Liver (tissue), 9 donors: ENCODE results near the gene OSTN. TPM values are rescaled to one million over a fixed set of nuclear protein-coding genes. Genes with fewer than 3 reads are reported as not detected.

Source experiments
- DNase-seq: peaks from one replicate; pipeline ENCODE4 v3.0.0-alpha.2; 2017; ENCODE audit warnings: low spot score
- H3K27ac ChIP-seq, 2 donors: one replicate each; pipeline ENCODE4 v1.7.0; 2013; ENCODE audit warnings: inconsistent platforms in 2 of 2, low read length in 2 of 2, control low read depth in 1 of 2, low read depth in 1 of 2, mild to moderate bottlenecking in 1 of 2
- H3K27me3 ChIP-seq, 4 donors: one replicate each; pipeline versions ENCODE4 v1.6.1 to v1.7.0; 2013; ENCODE audit warnings: low read length in 3 of 4, inconsistent platforms in 1 of 4, mild to moderate bottlenecking in 1 of 4, moderate library complexity in 1 of 4; ENCODE audit not compliant: control insufficient read depth in 4 of 4, insufficient read depth in 4 of 4
- H3K36me3 ChIP-seq, 4 donors: one replicate each; pipeline versions ENCODE4 v1.6.1 to v1.7.0; 2013; ENCODE audit warnings: low read length in 3 of 4, mild to moderate bottlenecking in 3 of 4, low read depth in 1 of 4, moderate library complexity in 1 of 4; ENCODE audit not compliant: control insufficient read depth in 4 of 4, insufficient read depth in 3 of 4
- H3K4me1 ChIP-seq, 4 donors: one replicate each; pipeline versions ENCODE4 v1.6.1 to v1.7.0; 2013; ENCODE audit warnings: low read length in 3 of 4, mild to moderate bottlenecking in 3 of 4, moderate library complexity in 1 of 4; ENCODE audit not compliant: control insufficient read depth in 4 of 4, insufficient read depth in 4 of 4
- H3K4me3 ChIP-seq, 3 donors: one replicate each; pipeline versions ENCODE4 v1.6.1 to v1.7.0; 2013; ENCODE audit warnings: low read length in 3 of 3, control low read depth in 1 of 3, low read depth in 1 of 3, mild to moderate bottlenecking in 1 of 3
- H3K9ac ChIP-seq, 2 donors: one replicate each; pipeline ENCODE4 v1.7.0; 2013; ENCODE audit warnings: low read length in 2 of 2, mild to moderate bottlenecking in 2 of 2, moderate library complexity in 2 of 2, control low read depth in 1 of 2, low read depth in 1 of 2
- H3K9me3 ChIP-seq, 4 donors: one replicate each; pipeline versions ENCODE4 v1.6.1 to v1.7.0; 2013; ENCODE audit warnings: low read length in 3 of 4; ENCODE audit not compliant: control insufficient read depth in 4 of 4
- EGR1 ChIP-seq, 2 donors: IDR thresholded peaks; 2 replicates each; pipeline ENCODE4 v1.6.1; 2016 to 2018; ENCODE audit warnings: antibody characterized with exemption in 2 of 2, low read depth in 2 of 2
- HNF4A ChIP-seq, 2 donors: conservative IDR thresholded peaks; 2 replicates each; pipeline ENCODE4 v1.6.1; 2016; ENCODE audit warnings: antibody characterized with exemption in 2 of 2, mild to moderate bottlenecking in 2 of 2
- HNF4G ChIP-seq: IDR thresholded peaks from 2 replicates; pipeline ENCODE4 v1.6.1; 2016; ENCODE audit warnings: antibody characterized with exemption
- JUND ChIP-seq, 2 donors: IDR thresholded peaks; 2 replicates each; pipeline ENCODE4 v1.6.1; 2016; ENCODE audit warnings: antibody characterized with exemption in 2 of 2
- MAX ChIP-seq: IDR thresholded peaks from 2 replicates; pipeline ENCODE4 v1.6.1; 2016; ENCODE audit warnings: antibody characterized with exemption
- NR2F2 ChIP-seq: IDR thresholded peaks from 2 replicates; pipeline ENCODE4 v1.6.1; 2016; ENCODE audit warnings: antibody characterized with exemption
- RAD21 ChIP-seq, 2 donors: IDR thresholded peaks; 2 replicates each; pipeline ENCODE4 v1.6.1; 2016; ENCODE audit warnings: antibody characterized with exemption in 2 of 2, mild to moderate bottlenecking in 2 of 2
- REST ChIP-seq: IDR thresholded peaks from 2 replicates; pipeline ENCODE4 v1.6.1; 2016; ENCODE audit warnings: antibody characterized with exemption, mild to moderate bottlenecking
- RXRA ChIP-seq, 2 donors: IDR thresholded peaks; 2 replicates each; pipeline ENCODE4 v1.6.1; 2017 to 2018; ENCODE audit warnings: antibody characterized with exemption in 2 of 2, mild to moderate bottlenecking in 1 of 2
- SP1 ChIP-seq: IDR thresholded peaks from 2 replicates; pipeline ENCODE4 v1.6.1; 2018; ENCODE audit warnings: antibody characterized with exemption, mild to moderate bottlenecking
- TAF1 ChIP-seq: conservative IDR thresholded peaks from 2 replicates; pipeline ENCODE4 v1.6.1; 2016; ENCODE audit warnings: antibody characterized with exemption, mild to moderate bottlenecking
- YY1 ChIP-seq: IDR thresholded peaks from 2 replicates; pipeline ENCODE4 v1.6.1; 2016; ENCODE audit warnings: antibody characterized with exemption, mild to moderate bottlenecking
- ZBTB33 ChIP-seq: IDR thresholded peaks from 2 replicates; pipeline ENCODE4 v1.6.1; 2016; ENCODE audit warnings: antibody characterized with exemption
- WGBS: extraction: QIAGEN DNeasy Blood & Tissue Kit; methylation state at CpG from one replicate; pipeline ENCODE4 v1.1.7; 2013; 5-methylcytosine and 5-hydroxymethylcytosine counted together
- polyA plus RNA-seq, 2 donors: library from polyadenylated mRNA; stranded (reverse) in 1 of 2; unstranded in 1 of 2; fragments of 200-250 nt in 1 of 2; fragments of >200 nt in 1 of 2; fragmentation: Nextera tagmentation in 1 of 2; extraction: Ambion mirVana in 1 of 2; gene quantifications; one replicate each; pipeline versions ENCODE4 v1.2.1 to v1.2.3, GENCODE V29; 2013 to 2015
- total RNA-seq, 2 donors: library from RNA; depleted of rRNA; stranded (reverse); fragments of >200 nt; gene quantifications; one replicate each; pipeline ENCODE4 v1.2.3, GENCODE V29; 2014
- TF ChIP-seq, protein P1 (sequence below): IDR thresholded peaks from 2 replicates; pipeline ENCODE4 v1.6.1; 2016; ENCODE audit warnings: antibody characterized with exemption
- donor health status: healthy.
- donor health status: healthy.
- donor health status: healthy.
- donor health status: healthy.
- donor health status: healthy.

The OSTN gene
- total and polyA plus RNA-seq, 4 donors = not detected

DNA sequence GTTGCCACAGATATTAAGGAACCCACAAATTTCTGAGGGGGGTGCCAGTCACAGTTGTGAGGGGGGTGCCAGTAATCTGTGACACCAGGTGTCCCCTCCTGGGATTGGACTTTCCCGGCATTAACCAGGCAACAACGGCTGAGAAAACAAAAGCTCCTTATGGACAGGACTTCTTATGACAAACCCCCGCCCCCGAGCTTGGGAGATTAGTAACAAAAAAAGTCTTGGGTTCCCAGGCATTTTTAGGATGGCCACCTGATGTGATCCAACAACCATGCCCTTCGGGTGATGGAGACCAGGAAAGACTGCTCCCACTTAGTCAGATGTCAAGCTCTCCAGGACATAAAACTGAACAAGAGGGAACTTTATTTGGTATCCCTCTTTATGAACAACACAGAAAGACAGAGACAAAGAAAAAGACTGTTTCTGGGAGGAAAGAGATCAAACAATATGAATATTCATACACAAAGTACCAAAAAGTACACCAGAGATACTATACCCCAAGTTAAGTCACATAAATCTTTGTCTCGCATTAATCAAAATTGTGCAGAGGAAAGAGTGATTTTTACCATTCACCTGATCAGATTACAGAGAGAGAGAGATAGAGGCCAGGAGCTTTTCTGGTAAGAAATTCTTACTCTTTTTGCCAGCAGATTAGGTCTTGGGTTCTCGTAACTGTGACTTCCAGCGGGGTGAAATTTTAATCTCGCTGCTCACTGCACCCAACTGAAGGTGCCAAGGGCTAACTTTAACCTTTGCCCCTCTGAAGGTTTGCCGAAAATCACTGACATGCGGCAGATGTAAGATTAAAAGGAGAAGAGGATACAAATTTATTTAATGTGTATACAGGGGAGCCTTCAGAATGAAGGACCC, 61.6 kb downstream of the OSTN start:
- Histone ChIP-seq H3K4me3 (no peak overlapping the region), H3K4me1 (peaks cover 0 to 14% (median 6%) of the 10 kb centered on the region in 4 donors), H3K27ac (peak overlapping the region; percentile 35 to 50), H3K27me3 (no peaks in the 10 kb centered on the region), H3K9ac (peak overlapping the region in 1 of 2 donors; percentile 39), H3K9me3 (no peaks in the 10 kb centered on the region), H3K36me3 (no peaks in the 10 kb centered on the region)
- TF ChIP-seq HNF4A (conservative IDR thresholded peaks at IDR 0.05) (peak; percentile 69 to 73), RXRA (IDR thresholded peaks at IDR 0.05) (peak; percentile 35 to 54), RAD21 (IDR thresholded peaks at IDR 0.05) (peak; percentile 16 to 29), SP1 (peak; percentile 61), REST (peak; percentile 14), TAF1 (no peak)
- TF ChIP-seq, protein P1, sequence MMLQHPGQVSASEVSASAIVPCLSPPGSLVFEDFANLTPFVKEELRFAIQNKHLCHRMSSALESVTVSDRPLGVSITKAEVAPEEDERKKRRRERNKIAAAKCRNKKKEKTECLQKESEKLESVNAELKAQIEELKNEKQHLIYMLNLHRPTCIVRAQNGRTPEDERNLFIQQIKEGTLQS = no peak
- DNase-seq = no peak
- 69% methylated on average over 11 of the region's 11 CpGs for WGBS

DNA sequence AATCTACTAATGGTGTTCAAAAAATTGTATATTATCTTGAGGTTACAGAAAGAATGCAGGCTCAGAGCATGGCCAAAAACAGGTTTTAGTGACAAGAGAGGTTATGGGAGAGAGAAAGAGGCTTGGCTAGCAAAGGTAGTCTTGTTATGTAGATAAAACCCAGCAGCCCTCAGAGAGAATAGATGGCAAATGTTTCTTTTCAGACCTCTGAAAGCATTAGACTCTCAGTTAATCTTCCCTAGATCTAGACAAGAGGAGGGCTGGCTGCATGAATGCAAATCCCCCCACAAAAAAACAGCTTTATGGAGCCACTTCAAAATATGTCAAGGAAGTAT, 62.2 kb downstream of the OSTN start:
- peaks cover 0 to 14% (median 6%) of the 10 kb centered on the region in 4 donors for H3K4me1 ChIP-seq
- no peak overlapping the region for H3K9ac ChIP-seq
- DNase-seq = no peak
- H3K27ac ChIP-seq = peak overlapping the region in 1 of 2 donors; percentile 50
- no peaks in the 10 kb centered on the region for H3K36me3 ChIP-seq
- no peak overlapping the region for H3K4me3 ChIP-seq
- H3K9me3 ChIP-seq = no peaks in the 10 kb centered on the region
- no peak for TF ChIP-seq YY1
- TF ChIP-seq NR2F2 = no peak
- no peak for TF ChIP-seq JUND (IDR thresholded peaks at IDR 0.05)
- no peak for TF ChIP-seq SP1
- TF ChIP-seq MAX = no peak
- TF ChIP-seq HNF4A (conservative IDR thresholded peaks at IDR 0.05) = no peak
- no peak for TF ChIP-seq ZBTB33
- TF ChIP-seq HNF4G = no peak
- TF ChIP-seq RXRA (IDR thresholded peaks at IDR 0.05) = no peak
- TF ChIP-seq EGR1 (IDR thresholded peaks at IDR 0.05; ENCODE audit: low read depth in 2 of 2) = no peak
- TF ChIP-seq RAD21 (IDR thresholded peaks at IDR 0.05) = no peak
- TF ChIP-seq, protein P1 = no peak
- H3K27me3 ChIP-seq = no peaks in the 10 kb centered on the region
